Central memory CD4-positive, alpha-beta T cell (primary cell): ENCODE data around the gene TNRC6A.
"Not testable (repeated sequence)": the region's sequence is repeated elsewhere in the genome, so short reads cannot be mapped to it uniquely, and the experiment has no call there.

Experiments
- DNase-seq: peaks from one replicate; pipeline ENCODE4 v3.0.0; 2022

Gene TNRC6A

DNA sequence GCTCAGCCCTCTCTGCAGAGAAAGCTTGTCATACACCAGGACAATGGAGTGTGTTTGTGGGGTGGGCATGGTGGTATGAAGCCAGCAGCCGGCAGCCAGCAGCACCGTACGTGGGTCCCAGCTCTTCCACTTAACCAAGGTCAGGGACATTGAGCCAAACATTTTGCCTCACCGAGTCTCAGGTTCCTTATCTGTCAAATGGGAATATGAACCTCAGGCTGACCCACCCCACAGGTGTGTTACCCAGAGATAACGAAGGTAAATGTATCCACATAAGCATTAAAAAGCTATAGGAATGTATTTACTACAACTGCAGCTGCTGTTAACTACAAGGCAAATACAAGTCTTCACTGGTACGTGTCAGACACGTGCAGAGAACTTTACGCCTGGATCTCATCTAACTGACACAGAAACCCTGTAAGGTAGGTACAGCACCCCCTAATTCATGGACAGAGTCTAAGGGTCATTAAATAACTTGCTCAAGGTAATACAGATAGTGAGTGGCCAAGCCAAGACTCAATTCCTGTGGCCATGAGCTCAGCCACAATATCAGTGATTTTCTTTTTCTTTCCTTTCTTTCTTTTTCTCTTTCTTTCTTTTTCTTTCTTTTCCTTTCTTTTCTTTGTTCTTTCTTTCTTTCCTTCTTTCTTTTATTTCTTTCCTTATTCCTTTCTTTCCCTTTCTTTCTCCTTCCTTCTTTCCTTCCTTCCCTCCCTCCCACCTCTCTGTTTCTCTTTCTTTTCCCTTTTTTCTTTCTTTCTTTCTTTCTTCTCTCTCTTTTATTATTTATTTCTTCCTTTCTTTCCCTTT lies 117.3 kb downstream of the TNRC6A start:
- no peak for DNase-seq

- no peak for DNase-seq
Measured at GRCh38 chr16:24847358-24847664, 117.9 kb downstream of the TNRC6A start.

- no peak for DNase-seq
Measured at GRCh38 chr16:24848065-24848464, 118.6 kb downstream of the TNRC6A start.

- no peak for DNase-seq
Measured at GRCh38 chr16:24849641-24850040, 120.2 kb downstream of the TNRC6A start.

DNA sequence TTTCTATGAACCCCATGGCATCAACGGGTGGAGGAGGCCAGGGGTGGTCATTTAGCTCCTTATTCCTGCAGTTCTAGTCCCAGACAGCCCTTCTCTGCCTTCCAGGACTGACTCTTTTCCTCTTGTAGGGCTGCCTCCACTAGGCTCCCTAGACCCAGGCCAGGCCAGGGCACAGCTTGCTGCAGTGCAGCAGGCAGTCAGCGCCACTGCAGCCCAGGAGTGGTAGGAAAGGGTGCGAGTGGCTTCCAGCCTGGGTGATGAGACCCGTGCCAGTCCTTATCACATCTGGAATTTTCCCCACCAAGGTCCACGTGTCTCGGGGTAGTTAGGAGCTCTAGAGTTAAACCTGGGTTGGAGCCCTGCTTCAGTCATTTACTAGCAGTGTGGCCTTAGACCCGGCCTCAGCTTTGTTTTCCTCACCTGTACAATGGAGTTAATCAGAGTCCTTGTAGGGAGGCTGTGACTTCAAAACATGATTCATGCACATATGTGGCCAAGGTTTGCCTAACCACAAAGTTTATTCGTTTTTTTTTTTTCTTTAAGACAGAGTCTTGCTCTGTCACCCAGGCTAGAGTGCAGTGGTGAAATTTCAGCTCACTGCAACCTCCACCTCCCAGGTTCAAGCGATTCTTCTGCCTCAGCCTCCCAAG lies 121.0 kb downstream of the TNRC6A start:
- DNase-seq: no peak

DNA sequence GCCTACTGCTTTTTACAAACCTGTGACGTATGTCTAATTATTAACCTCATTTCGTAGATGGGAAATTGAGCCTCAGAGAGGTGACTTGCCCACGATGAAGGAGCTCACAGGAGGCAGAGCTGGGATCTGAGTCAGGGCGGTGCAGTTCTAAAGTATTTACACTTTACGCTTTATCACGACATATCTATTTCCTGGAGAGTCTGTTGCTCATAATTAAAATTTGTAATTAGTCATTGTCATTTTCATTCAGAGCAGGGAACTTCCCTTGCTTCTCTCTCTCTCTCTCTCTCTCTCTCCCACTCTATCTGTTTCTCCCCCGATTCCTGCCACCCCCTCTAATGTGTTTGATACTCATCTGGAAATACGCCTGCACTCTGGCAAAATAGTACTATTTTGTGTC lies 122.2 kb downstream of the TNRC6A start:
- no peak for DNase-seq

GRCh38 chr16:24852281-24852721 lies 122.8 kb downstream of the TNRC6A start:
- DNase-seq: no peak

GRCh38 chr16:24853169-24853824 lies 123.8 kb downstream of the TNRC6A start:
- no peak for DNase-seq

- no peak for DNase-seq
Measured at GRCh38 chr16:24853830-24854229, 124.4 kb downstream of the TNRC6A start.

DNA sequence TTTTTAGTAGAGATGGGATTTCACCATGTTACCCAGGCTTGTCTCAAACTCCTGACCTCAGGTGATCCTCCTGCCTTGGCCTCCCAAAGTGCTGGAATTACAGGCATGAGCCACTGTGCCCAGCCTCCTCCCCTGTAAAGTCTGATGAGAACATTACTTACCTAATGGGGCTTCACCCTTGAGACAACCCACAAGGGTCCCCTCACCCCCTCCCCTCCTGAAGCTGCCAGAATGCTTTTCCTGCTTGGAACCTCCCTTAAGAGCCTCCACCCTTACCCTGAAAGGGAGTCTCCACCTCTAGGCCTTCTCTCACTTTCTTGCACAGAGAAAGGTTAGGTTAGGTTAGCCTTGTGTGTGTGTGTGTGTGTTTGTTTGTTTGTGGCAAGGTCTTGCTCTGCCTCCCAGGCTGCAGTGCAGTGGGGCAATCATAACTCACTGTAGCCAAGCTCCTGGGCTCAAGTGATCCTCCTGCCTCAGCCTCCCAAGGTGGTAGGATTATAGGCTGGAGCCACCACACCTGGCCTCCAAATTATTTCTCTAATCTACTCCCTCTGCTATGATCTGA lies 125.2 kb downstream of the TNRC6A start:
- no peak for DNase-seq

- DNase-seq: no peak
Measured at GRCh38 chr16:24855678-24856077, 126.2 kb downstream of the TNRC6A start.

- not testable (repeated sequence) for DNase-seq
Measured at GRCh38 chr16:24856871-24857270, 127.4 kb downstream of the TNRC6A start.

DNA sequence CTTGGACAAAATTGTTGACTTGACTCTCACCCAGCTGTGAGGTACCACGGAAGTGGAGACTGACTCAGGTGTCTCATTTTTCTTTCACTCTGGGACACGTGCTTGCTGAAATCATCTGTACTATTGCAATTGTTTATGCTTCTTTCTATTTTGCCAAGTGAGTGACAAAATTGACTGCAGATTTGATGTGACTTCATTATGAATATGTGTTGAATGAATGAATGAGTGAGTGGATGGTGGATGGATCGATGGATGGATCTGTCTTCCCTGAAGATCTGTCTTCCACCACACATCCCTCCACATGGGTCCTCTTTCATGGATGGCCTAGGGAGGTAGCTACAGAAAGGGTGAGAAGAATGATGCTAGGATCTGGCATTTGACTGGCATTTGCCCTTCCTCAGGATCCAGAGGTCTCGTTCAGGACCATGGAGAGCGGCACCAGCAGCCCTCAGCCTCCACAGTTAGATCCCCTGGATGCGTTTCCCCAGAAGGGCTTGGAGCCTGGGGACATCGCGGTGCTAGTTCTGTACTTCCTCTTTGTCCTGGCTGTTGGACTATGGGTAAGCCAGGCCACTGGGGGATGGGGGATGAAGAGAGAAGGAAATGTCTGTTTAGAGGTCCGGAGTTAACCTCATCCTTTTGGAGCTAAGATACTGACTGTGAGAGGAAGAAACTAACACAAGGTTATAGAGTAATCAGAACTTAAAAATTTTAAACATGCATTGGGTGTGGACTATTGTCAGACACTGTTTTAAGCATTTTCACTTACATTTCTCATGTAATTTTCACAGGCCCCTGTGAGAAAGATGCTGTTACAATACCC lies 129.0 kb downstream of the TNRC6A start:
- DNase-seq: peak; percentile 17

- no peak for DNase-seq
Measured at GRCh38 chr16:24861461-24861860, 132.0 kb downstream of the TNRC6A start.

DNA sequence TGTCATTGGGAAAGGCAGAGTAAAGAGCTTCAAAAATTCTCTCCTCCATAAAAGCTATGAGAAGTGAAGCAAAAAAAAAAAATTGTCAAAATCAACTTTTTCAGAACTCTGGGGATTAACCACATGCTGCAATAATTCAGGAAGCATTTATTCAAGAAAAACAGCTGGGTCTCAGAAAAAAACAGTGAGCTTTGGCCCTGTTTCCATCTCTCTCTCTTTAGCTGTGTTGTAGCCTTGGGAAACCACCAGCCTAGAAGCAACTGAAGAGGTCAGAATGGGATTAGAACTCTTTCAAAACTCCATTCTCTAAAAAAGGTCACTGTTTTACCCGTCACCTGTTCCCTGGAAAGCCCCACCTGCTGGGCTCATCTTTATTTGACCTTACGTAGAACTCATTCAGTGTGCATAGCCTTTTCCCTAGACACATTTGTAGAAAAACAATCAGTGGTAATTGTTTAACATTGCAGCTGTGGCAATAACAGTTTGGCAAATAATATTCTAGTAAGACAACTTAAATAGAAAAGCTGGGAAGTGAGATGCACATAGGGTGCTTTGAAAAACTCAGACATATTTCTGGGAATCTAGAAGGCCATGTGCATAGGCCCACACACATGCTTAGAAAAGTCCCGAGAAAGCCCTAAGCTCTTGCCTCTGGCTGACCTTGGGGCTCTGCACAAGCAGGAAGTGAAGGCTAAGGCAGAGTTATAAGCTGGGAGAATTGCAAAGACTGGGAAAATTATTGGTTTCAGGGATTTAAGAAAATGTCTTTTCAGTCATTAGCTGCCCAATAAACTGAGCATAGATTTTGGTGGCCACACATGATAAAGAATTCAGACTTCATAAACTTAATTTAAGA lies 134.4 kb downstream of the TNRC6A start:
- DNase-seq: no peak

DNA sequence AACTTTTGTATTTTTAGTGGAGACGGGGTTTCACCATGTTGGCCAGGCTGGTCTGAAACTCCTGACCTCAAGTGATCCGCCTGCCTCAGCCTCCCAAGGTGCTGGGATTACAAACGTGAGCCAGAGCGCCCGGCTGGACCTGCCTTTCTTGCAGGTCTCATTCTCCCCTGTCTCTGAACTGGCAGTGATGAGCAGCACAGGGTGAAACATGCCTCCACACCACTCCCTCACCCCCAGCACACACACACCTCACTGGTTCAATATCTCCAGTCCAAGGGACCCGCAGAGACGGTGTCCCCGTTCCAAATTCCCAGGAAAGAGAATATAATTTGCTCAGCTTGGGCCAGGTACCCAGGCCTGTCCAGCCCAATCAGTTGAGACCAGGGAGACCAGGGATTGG lies 139.6 kb downstream of the TNRC6A start:
- no peak for DNase-seq

DNA sequence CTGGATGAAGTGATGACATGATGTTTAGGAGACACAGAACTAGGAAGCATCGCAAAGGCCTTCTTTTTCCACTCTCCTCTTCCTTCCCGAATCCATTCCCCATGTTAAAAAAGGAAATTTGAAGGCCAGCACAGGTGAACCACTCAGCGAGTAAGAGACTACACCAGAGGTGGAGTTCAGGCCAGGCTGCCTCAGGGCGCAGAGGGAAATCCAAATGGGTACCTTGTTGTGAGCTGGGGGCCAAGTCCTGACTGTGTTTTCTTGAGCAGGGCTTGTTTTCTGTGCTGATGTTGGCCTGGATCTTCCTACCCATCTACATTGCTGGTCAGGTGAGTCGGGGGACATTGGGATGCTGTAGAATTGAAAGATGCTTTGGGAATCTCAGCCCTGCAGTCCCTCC lies 142.4 kb downstream of the TNRC6A start:
- DNase-seq: no peak

DNA sequence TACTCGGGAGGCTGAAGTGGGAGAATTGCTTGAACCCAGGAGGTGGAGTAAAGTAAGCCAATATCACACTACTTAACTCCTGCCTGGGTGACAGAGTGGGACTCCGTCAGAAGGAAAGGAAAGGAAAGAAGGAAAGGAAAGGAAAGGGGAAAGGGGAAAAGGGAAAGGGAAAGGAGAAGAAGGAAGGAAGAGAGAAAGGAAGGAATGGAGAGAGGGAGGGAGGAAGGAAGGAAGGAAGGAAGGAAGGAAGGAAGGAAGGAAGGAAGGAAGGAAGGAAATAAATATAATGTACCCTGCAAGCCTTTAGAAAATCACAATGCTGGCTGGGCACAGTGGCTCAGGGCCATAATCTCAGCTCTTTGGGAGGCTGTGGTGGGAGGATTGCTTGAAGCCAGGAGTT lies 143.6 kb downstream of the TNRC6A start:
- no peak for DNase-seq

DNA sequence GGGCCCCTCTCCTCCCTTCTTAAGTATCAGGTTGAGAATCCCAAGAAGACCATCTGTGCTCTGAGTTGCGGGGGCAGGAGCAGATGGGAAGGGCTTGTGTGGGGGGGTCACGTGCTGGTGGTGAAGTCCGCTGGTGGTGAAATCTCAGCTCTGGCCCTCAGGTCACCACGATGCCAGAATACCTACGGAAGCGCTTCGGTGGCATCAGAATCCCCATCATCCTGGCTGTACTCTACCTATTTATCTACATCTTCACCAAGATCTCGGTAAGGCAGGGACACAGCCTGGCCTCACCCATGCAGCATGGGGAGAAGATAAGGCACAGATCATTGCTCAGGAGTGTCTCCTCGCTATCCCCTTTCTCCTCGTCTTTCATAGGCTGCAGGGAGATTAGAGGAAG lies 146.0 kb downstream of the TNRC6A start:
- DNase-seq: no peak
